ENCODE results near the gene SVIL. TPM values are rescaled to one million over a fixed set of nuclear protein-coding genes. Genes with fewer than 3 reads are reported as not detected.

The SVIL gene
- polyA plus RNA-seq, 1 donor (not counting 4 experiments of a cell fraction or from before 2014, with no cell fraction given), result 16.2 TPM

DNA sequence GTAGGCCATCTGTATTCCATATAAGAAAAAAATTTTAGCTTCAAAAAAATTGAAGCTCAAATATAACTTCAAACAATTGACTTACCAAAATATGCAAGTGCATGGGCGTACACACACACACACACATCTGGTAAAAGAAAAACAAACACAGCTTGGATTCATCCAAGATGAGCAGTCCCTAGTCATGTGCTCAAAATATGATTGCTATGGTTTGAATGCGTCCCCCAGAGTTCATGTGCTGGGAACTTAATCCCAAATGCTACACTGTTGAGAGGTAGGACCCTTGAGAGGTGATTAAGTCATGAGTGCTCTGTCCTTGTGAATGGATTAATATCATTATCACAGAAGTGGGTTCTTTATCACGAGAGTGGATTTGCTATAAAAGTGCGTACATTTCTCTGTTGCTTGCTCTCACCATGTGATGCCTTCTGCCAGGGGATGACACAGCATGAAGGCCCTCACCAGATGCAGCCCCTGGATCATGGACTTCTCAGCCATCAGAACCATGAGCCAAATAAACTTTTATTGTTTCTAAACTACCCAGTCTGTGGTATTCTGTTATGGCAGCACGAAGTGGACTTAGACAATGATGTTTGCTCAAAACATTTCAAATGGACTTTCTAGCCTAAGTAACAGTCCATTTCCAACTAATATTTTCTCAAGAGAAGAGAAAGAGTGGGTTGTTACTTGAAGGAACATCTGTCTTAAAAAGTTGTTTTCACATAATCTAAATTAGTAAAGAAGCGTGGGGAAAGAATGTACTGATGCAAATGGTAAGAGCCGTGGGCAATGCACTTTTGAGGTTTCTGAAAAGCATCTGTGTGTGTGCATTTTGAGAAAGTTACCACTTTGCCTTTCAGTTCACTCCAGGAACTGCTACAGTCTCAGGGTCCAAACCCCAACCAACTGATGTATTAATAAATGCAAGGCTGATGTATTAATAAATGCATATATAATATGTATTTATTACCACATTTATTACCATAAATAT is 15.1 kb upstream of the SVIL start:
- DNase-seq (ENCODE audit: low read depth, low spot score) (no peak), FAIRE-seq (no peak)
- H3K4me2 ChIP-seq (ENCODE audit: control insufficient read depth, extremely low read depth, insufficient read depth, low read depth, low read length), result no peak overlapping the region
- dilution Hi-C loops (cut with MboI; ENCODE audit: extremely low pct_ligation_motif_present, low sequenced_read_pairs), result no loop called here
- no peaks in the 10 kb centered on the region for H3K9me1 ChIP-seq (ENCODE audit: control insufficient read depth, extremely low read depth, insufficient read depth, low read length)
- H3K4me1 ChIP-seq (ENCODE audit: control insufficient read depth, extremely low read depth, insufficient read depth, low read length), result peaks cover 26% of the 10 kb centered on the region
- TF ChIP-seq EZH2 (IDR thresholded peaks at IDR 0.05; ENCODE audit: low read length), result no peak
- TF ChIP-seq, protein P1, sequence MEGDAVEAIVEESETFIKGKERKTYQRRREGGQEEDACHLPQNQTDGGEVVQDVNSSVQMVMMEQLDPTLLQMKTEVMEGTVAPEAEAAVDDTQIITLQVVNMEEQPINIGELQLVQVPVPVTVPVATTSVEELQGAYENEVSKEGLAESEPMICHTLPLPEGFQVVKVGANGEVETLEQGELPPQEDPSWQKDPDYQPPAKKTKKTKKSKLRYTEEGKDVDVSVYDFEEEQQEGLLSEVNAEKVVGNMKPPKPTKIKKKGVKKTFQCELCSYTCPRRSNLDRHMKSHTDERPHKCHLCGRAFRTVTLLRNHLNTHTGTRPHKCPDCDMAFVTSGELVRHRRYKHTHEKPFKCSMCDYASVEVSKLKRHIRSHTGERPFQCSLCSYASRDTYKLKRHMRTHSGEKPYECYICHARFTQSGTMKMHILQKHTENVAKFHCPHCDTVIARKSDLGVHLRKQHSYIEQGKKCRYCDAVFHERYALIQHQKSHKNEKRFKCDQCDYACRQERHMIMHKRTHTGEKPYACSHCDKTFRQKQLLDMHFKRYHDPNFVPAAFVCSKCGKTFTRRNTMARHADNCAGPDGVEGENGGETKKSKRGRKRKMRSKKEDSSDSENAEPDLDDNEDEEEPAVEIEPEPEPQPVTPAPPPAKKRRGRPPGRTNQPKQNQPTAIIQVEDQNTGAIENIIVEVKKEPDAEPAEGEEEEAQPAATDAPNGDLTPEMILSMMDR (optimal IDR thresholded peaks at IDR 0.05 in 1 of 3, IDR thresholded peaks at IDR 0.05 in 1 of 3, conservative IDR thresholded peaks at IDR 0.05 in 1 of 3; ENCODE audit: extremely low read depth in 1 of 3, insufficient read depth in 2 of 3, low read length in 3 of 3), result no peak
- H3K27ac ChIP-seq (ENCODE audit: control insufficient read depth, insufficient read depth, low read length), result no peak overlapping the region
- H3K9me3 ChIP-seq (ENCODE audit: control insufficient read depth, low read depth, low read length), result no peaks in the 10 kb centered on the region
- no peak overlapping the region for H3K4me3 ChIP-seq (ENCODE audit: control insufficient read depth in 2 of 3, extremely low read depth in 1 of 3, insufficient read depth in 2 of 3, low read depth in 1 of 3, low read length in 3 of 3)
- peaks cover 1 to 2% of the 10 kb centered on the region in 2 experiments for H3K36me3 ChIP-seq (ENCODE audit: control insufficient read depth in 2 of 2, extremely low read depth in 1 of 2, insufficient read depth in 2 of 2, low read length in 2 of 2)
- no peak overlapping the region for H3K9ac ChIP-seq (ENCODE audit: control insufficient read depth, extremely low read depth, insufficient read depth, low read length)
- no peaks in the 10 kb centered on the region for H3K27me3 ChIP-seq (ENCODE audit: control insufficient read depth, extremely low read depth, insufficient read depth, low read length)
- H2AFZ ChIP-seq (ENCODE audit: control insufficient read depth, low read length), result no peak overlapping the region
- H3K79me2 ChIP-seq (ENCODE audit: control insufficient read depth, insufficient read depth, low read length), result no peaks in the 10 kb centered on the region
- no peaks in the 10 kb centered on the region for H4K20me1 ChIP-seq (ENCODE audit: control insufficient read depth, extremely low read depth, insufficient read depth, low read length)

DNA sequence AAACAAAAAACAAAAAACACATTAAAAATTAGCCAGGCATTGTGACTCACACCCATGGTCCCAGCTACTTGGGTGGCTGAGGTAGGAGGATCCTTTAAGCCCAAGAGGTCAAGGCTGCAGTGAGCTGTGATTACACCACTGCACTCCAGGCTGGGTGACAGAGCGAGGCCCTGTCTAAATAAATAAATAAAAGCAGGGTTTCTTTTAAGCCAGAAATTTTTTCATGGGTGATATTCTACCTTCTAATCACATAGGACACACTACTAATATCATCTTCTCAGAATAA is 14.2 kb upstream of the SVIL start:
- no peak overlapping the region for H2AFZ ChIP-seq (ENCODE audit: control insufficient read depth, low read length)
- dilution Hi-C loops (cut with MboI; ENCODE audit: extremely low pct_ligation_motif_present, low sequenced_read_pairs), result no loop called here
- no peak overlapping the region for H3K4me2 ChIP-seq (ENCODE audit: control insufficient read depth, extremely low read depth, insufficient read depth, low read depth, low read length)
- no peak overlapping the region for H3K27ac ChIP-seq (ENCODE audit: control insufficient read depth, insufficient read depth, low read length)
- H3K4me3 ChIP-seq (ENCODE audit: control insufficient read depth in 2 of 3, extremely low read depth in 1 of 3, insufficient read depth in 2 of 3, low read depth in 1 of 3, low read length in 3 of 3), result no peak overlapping the region
- H3K36me3 ChIP-seq (ENCODE audit: control insufficient read depth in 2 of 2, extremely low read depth in 1 of 2, insufficient read depth in 2 of 2, low read length in 2 of 2), result peaks cover 0 to 1% of the 10 kb centered on the region in 2 experiments
- H3K9ac ChIP-seq (ENCODE audit: control insufficient read depth, extremely low read depth, insufficient read depth, low read length), result no peak overlapping the region
- peaks cover 2% of the 10 kb centered on the region for H3K79me2 ChIP-seq (ENCODE audit: control insufficient read depth, insufficient read depth, low read length)
- no peaks in the 10 kb centered on the region for H3K27me3 ChIP-seq (ENCODE audit: control insufficient read depth, extremely low read depth, insufficient read depth, low read length)
- no peaks in the 10 kb centered on the region for H3K9me3 ChIP-seq (ENCODE audit: control insufficient read depth, low read depth, low read length)
- no peaks in the 10 kb centered on the region for H3K9me1 ChIP-seq (ENCODE audit: control insufficient read depth, extremely low read depth, insufficient read depth, low read length)
- DNase-seq (ENCODE audit: low read depth, low spot score) (no peak), FAIRE-seq (no peak)
- H4K20me1 ChIP-seq (ENCODE audit: control insufficient read depth, extremely low read depth, insufficient read depth, low read length), result no peaks in the 10 kb centered on the region
- H3K4me1 ChIP-seq (ENCODE audit: control insufficient read depth, extremely low read depth, insufficient read depth, low read length), result peaks cover 26% of the 10 kb centered on the region
- no peak for TF ChIP-seq EZH2 (IDR thresholded peaks at IDR 0.05; ENCODE audit: low read length)
- TF ChIP-seq, protein P1 (optimal IDR thresholded peaks at IDR 0.05 in 1 of 3, IDR thresholded peaks at IDR 0.05 in 1 of 3, conservative IDR thresholded peaks at IDR 0.05 in 1 of 3; ENCODE audit: extremely low read depth in 1 of 3, insufficient read depth in 2 of 3, low read length in 3 of 3), result no peak

Data from keratinocyte (primary cell).